ENCODE results near the gene SMC5.

- no peak for TF ChIP-seq CTCF (conservative IDR thresholded peaks at IDR 0.05; ENCODE audit: low read length)
- no peak for TF ChIP-seq EZH2phosphoT487 (IDR thresholded peaks at IDR 0.05; ENCODE audit: borderline replicate concordance)
Measured at GRCh38 chr9:70398145-70398556, 139.4 kb downstream of the SMC5 start.

All from Loucy (cell line).